Smooth muscle cell (in vitro differentiated cells): Measurements from ENCODE around the gene GKN2. TPM values are rescaled to one million over a fixed set of nuclear protein-coding genes. Genes with fewer than 3 reads are reported as not detected.

Source experiments
- DNase-seq: peaks from one replicate; lab custom pipeline; 2025; ENCODE audit not compliant: unreplicated experiment; lab: John Stamatoyannopoulos, UW
- H2AFZ ChIP-seq: fragments of 200-600 bp; sonication (generic); 2 replicates; pipeline ENCODE4 v1.6.0; 2016; ENCODE audit warnings: antibody characterized with exemption, low read depth, mild to moderate bottlenecking
- H3F3A ChIP-seq: fragments of 200-600 bp; sonication (generic); 2 replicates; pipeline ENCODE4 v1.6.0; 2017; ENCODE audit warnings: antibody characterized with exemption, low read depth
- H3K27ac ChIP-seq: fragments of 200-600 bp; sonication (generic); 2 replicates; pipeline ENCODE4 v1.5.1; 2016; ENCODE audit warnings: low read depth, mild to moderate bottlenecking
- H3K27me3 ChIP-seq: fragments of 200-600 bp; sonication (generic); 2 replicates; pipeline ENCODE4 v1.6.1; 2016; ENCODE audit warnings: low read depth, mild to moderate bottlenecking
- H3K36me3 ChIP-seq: fragments of 200-600 bp; sonication (generic); 2 replicates; pipeline ENCODE4 v1.5.1; 2016; ENCODE audit warnings: low read depth
- H3K4me1 ChIP-seq: fragments of 200-600 bp; sonication (generic); 2 replicates; pipeline ENCODE4 v1.5.1; 2016; ENCODE audit warnings: low read depth
- H3K4me2 ChIP-seq: fragments of 200-600 bp; sonication (generic); 2 replicates; pipeline ENCODE4 v1.6.0; 2016; ENCODE audit warnings: mild to moderate bottlenecking
- H3K4me3 ChIP-seq: fragments of 200-600 bp; sonication (generic); 2 replicates; pipeline ENCODE4 v1.5.1; 2016; ENCODE audit warnings: mild to moderate bottlenecking
- H3K79me2 ChIP-seq: fragments of 200-600 bp; sonication (generic); 2 replicates; pipeline ENCODE4 v1.6.0; 2016; ENCODE audit warnings: low read depth, mild to moderate bottlenecking
- H3K9ac ChIP-seq: fragments of 200-600 bp; sonication (generic); 2 replicates; pipeline ENCODE4 v1.6.0; 2016; ENCODE audit warnings: low read depth
- H3K9me3 ChIP-seq: fragments of 200-600 bp; sonication (generic); replicated peaks from 2 replicates; pipeline ENCODE4 v1.5.1; 2016; ENCODE audit warnings: low read depth
- H4K20me1 ChIP-seq: fragments of 200-600 bp; sonication (generic); 2 replicates; pipeline ENCODE4 v1.6.0; 2016; ENCODE audit warnings: low read depth
- CTCF ChIP-seq: fragments of 200-600 bp; sonication (generic); IDR thresholded peaks from 2 replicates; pipeline ENCODE4 v1.5.1; 2017; ENCODE audit warnings: borderline replicate concordance, mild to moderate bottlenecking, antibody characterized with exemption; ENCODE audit not compliant: insufficient read depth, poor library complexity, severe bottlenecking
- WGBS: methylation state at CpG from one replicate; pipeline ENCODE4 v1.1.7; 2016; ENCODE audit warnings: low lambda C conversion rate; 5-methylcytosine and 5-hydroxymethylcytosine counted together
- polyA plus RNA-seq: library from polyadenylated mRNA; unstranded; fragments of >200 nt; fragmentation: Nextera tagmentation; extraction: Ambion mirVana; gene quantifications from 2 replicates; pipeline ENCODE4 v1.2.1, GENCODE V29; 2016
- total RNA-seq: library from RNA; depleted of rRNA; stranded (reverse); fragments of >200 nt; gene quantifications from 2 replicates; pipeline ENCODE4 v1.2.3, GENCODE V29; 2014

GKN2 gene
- total and polyA plus RNA-seq, 2 experiments from 2014 or later, result not detected

DNA sequence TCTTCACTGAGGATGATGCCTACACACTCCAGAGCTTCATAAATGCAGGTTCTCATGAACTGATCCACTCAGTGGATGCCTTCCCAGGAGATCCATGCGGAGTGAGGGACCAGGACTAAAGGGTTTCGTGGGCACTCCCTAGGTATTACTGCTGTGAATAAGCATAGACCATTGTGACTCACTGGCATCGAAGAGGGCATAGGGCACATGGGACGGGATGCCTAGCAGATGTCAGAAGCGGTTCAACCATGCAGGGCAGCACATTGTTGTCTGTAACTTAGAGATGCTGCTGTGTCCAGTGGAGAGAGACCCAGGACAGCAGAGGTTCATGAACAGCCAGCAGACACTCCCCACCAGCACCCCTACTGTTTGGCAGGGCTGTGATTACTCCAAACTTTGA lies 17.2 kb downstream of the GKN2 start:
- Histone ChIP-seq H3K4me2 (no peak overlapping the region), H3F3A (no peaks in the 10 kb centered on the region), H2AFZ (no peak overlapping the region), H4K20me1 (no peaks in the 10 kb centered on the region), H3K36me3 (no peaks in the 10 kb centered on the region), H3K4me3 (no peak overlapping the region), H3K27ac (no peak overlapping the region), H3K9me3 (no peaks in the 10 kb centered on the region), H3K27me3 (no peaks in the 10 kb centered on the region), H3K4me1 (peaks cover 4% of the 10 kb centered on the region), H3K9ac (no peak overlapping the region), H3K79me2 (no peaks in the 10 kb centered on the region)
- no peak for TF ChIP-seq CTCF
- DNase-seq, result no peak
- 100% methylated on average over 5 of the region's 5 CpGs for WGBS

GRCh38 chr2:68934021-68934420 lies 18.7 kb downstream of the GKN2 start:
- WGBS, result 94% methylated on average over 3 of the region's 3 CpGs
- no peak for TF ChIP-seq CTCF
- H3K27ac ChIP-seq, result no peak overlapping the region
- H4K20me1 ChIP-seq, result no peaks in the 10 kb centered on the region
- no peak overlapping the region for H2AFZ ChIP-seq
- H3K27me3 ChIP-seq, result no peaks in the 10 kb centered on the region
- no peaks in the 10 kb centered on the region for H3K36me3 ChIP-seq
- no peaks in the 10 kb centered on the region for H3F3A ChIP-seq
- H3K9ac ChIP-seq, result no peak overlapping the region
- no peaks in the 10 kb centered on the region for H3K79me2 ChIP-seq
- no peak overlapping the region for H3K4me2 ChIP-seq
- DNase-seq, result no peak
- no peaks in the 10 kb centered on the region for H3K9me3 ChIP-seq
- H3K4me3 ChIP-seq, result no peak overlapping the region
- H3K4me1 ChIP-seq, result peaks cover 4% of the 10 kb centered on the region

DNA sequence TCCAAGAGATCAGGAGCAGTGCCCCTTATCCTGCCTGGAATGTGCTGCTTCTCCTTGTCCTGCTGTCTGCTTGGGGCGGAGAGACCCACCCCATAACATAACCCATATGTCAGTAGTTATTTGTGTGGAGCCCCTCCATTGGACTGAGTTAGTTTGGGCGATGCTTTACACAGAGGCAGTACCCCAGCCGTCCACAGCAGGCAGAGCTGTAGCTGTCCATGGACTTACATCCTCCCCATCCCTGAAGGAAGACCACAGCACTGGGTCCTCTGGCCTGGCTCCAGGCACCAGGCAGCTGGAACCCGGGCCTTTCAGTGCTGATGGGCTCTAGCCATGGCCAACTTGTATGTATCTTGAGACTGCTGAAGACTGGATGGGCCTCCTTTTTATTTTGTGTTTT lies 20.3 kb downstream of the GKN2 start:
- H3K27ac ChIP-seq, result peak overlapping the region; percentile 28
- no peaks in the 10 kb centered on the region for H3F3A ChIP-seq
- no peak for TF ChIP-seq CTCF
- H3K36me3 ChIP-seq, result no peaks in the 10 kb centered on the region
- no peak overlapping the region for H3K4me3 ChIP-seq
- H2AFZ ChIP-seq, result no peak overlapping the region
- no peaks in the 10 kb centered on the region for H4K20me1 ChIP-seq
- no peaks in the 10 kb centered on the region for H3K9me3 ChIP-seq
- no peaks in the 10 kb centered on the region for H3K27me3 ChIP-seq
- no peaks in the 10 kb centered on the region for H3K79me2 ChIP-seq
- H3K4me2 ChIP-seq, result peak overlapping the region; percentile 40
- H3K9ac ChIP-seq, result no peak overlapping the region
- 84% methylated on average over 4 of the region's 4 CpGs for WGBS
- DNase-seq, result no peak
- peaks cover 4% of the 10 kb centered on the region for H3K4me1 ChIP-seq

GRCh38 chr2:68931799-68932198 lies 20.9 kb downstream of the GKN2 start:
- no peak overlapping the region for H3K4me3 ChIP-seq
- H2AFZ ChIP-seq, result peak overlapping the region; percentile 62
- no peak for DNase-seq
- peaks cover 4% of the 10 kb centered on the region for H3K4me1 ChIP-seq
- H3K4me2 ChIP-seq, result peak overlapping the region; percentile 40
- no peaks in the 10 kb centered on the region for H3K79me2 ChIP-seq
- no peak overlapping the region for H3K9ac ChIP-seq
- H4K20me1 ChIP-seq, result no peaks in the 10 kb centered on the region
- no peaks in the 10 kb centered on the region for H3K9me3 ChIP-seq
- 18% methylated on average over 4 of the region's 4 CpGs for WGBS
- TF ChIP-seq CTCF, result no peak
- H3K27me3 ChIP-seq, result no peaks in the 10 kb centered on the region
- H3K27ac ChIP-seq, result peak overlapping the region; percentile 28
- no peaks in the 10 kb centered on the region for H3F3A ChIP-seq
- no peaks in the 10 kb centered on the region for H3K36me3 ChIP-seq
